WI38 (cell line): ENCODE results near the gene ROR2.
"Not testable (repeated sequence)": the region's sequence is repeated elsewhere in the genome, so short reads cannot be mapped to it uniquely, and the experiment has no call there.

Experiments
- H3K4me3 ChIP-seq: 2 replicates; pipeline ENCODE4 v1.5.1; 2011; ENCODE audit warnings: low read depth, mild to moderate bottlenecking, control low read depth, low read length
- TF ChIP-seq, protein P1 (sequence below): IDR thresholded peaks from 2 replicates; pipeline ENCODE4 v1.5.1; 2012; ENCODE audit warnings: low read depth, mild to moderate bottlenecking, control low read depth, low read length

ROR2 gene

GRCh38 chr9:91914404-91914803 lies 35.6 kb downstream of the ROR2 start:
- H3K4me3 ChIP-seq = no peak overlapping the region
- TF ChIP-seq, protein P1, sequence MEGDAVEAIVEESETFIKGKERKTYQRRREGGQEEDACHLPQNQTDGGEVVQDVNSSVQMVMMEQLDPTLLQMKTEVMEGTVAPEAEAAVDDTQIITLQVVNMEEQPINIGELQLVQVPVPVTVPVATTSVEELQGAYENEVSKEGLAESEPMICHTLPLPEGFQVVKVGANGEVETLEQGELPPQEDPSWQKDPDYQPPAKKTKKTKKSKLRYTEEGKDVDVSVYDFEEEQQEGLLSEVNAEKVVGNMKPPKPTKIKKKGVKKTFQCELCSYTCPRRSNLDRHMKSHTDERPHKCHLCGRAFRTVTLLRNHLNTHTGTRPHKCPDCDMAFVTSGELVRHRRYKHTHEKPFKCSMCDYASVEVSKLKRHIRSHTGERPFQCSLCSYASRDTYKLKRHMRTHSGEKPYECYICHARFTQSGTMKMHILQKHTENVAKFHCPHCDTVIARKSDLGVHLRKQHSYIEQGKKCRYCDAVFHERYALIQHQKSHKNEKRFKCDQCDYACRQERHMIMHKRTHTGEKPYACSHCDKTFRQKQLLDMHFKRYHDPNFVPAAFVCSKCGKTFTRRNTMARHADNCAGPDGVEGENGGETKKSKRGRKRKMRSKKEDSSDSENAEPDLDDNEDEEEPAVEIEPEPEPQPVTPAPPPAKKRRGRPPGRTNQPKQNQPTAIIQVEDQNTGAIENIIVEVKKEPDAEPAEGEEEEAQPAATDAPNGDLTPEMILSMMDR = no peak

DNA sequence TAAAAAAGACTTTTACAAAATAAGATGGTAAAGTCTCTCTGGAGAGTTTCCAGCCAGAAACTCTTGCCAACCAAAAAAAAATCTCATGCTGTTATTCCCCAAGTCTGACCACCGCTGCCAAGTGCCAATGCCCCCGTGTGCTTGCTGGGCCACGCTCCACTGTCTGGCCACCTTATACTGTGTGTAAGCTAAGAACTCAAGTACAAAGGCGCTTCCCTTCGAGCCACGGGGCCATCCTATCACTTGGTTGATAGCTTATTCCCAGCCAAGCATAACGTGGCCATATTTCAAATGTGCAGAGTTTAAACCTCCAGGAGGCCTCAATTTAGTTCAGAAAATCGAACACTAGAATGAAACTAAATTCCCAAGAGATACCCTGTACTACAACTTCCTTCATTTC lies 36.0 kb downstream of the ROR2 start:
- H3K4me3 ChIP-seq = no peak overlapping the region
- TF ChIP-seq, protein P1 = no peak

GRCh38 chr9:91913096-91913495 lies 36.9 kb downstream of the ROR2 start:
- TF ChIP-seq, protein P1 = no peak

DNA sequence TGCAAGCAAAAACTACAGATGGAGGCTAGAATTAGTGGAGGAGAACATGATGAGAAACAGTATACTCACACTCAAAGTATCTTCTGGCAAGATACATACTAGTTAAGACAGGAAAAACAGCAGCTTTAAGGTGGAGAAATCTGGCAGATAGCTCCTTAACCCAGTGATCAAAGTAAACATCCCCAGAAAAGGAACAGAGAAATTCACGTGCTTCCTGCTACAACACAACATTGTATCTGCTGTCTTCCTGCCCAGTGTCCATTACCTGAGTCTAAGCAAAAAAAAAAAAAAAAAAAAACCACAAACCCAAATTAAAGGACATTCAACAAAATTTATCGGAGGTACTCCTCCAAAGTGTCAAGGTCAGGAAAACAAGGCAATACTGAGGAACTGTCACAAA lies 38.4 kb downstream of the ROR2 start:
- no peak overlapping the region for H3K4me3 ChIP-seq
- TF ChIP-seq, protein P1 = no peak

More at GRCh38 chr9:91913096-91913495, 36.9 kb downstream of the ROR2 start:
- H3K4me3 ChIP-seq = no peak overlapping the region

DNA sequence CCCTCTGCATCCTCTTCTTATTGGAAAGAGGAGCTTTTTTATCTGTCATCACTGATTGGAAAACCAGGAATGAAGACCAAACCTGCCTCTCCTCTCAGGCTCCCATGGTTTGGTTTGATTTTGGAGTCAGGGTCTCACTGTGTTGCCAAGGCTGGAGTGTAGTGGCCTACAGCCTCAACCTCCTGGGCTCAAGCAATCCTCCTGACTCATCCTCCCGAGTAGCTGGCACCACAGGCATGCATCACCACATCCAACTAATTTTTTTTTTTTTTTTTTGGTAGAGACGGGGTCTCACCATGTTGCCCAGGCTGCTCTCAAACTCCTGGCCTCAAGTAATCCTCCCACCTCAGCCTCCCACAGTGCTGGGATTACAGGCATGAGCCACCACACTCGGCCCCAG lies 40.8 kb downstream of the ROR2 start:
- not testable (repeated sequence) for H3K4me3 ChIP-seq

DNA sequence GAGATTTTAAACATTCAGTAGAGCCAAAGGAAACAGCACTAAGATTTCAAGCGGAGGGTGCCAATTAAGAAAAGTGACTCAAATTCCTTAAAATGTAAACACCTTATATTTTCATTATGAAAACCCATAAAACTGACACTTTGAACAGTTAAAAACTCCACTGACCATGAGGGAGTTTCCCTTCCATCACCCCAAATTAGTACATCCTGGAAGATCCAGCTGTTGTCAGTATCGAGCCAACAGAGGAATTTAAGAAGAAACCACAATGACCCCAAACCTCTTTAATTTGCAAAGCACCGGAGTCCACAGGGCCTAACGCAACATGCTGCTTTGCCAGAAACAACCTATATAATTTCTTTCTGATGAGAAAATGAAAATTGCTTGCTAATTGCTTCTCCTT lies 41.3 kb downstream of the ROR2 start:
- no peak overlapping the region for H3K4me3 ChIP-seq
- TF ChIP-seq, protein P1 = no peak

- TF ChIP-seq, protein P1 = no peak
- no peak overlapping the region for H3K4me3 ChIP-seq
These were observed 41.8 kb downstream of the ROR2 start for GRCh38 chr9:91908293-91908623.

DNA sequence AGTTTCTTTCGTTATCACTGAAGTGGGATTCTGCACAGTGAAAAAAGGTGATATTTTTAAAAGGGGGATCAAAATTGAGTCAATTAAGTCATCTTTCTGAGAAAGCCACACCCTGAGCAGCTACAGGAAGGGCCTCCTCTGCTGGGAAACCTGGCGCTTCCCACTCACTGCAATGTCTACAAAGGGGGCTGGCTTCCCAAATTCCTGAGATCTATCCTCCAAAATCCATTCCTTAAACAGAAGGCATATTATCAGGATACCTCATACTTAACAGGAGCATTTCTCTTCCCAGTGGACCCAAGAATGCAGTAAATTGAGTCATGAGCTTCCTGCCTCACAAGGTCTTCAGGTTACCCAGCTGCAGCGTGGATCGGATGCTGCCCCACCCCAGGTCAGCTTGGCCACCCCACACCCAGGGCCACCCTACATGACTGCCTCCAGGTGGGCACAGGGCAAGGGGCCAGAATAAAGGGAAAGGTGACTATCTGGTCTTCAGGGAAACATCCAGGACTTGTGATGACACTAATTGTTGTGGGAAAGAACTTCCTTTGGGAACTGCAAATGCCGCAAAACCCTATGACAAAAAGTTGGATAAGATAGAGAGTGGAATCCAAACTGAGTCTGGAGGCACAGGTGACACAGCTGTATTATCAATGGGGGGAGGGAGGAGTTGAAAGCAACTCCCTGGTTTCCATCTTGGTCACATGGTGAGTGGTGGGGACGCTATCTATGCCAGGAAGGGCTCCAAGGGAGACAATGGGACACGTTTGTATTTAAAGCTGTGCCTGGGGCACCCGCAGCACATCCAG lies 42.3 kb downstream of the ROR2 start:
- TF ChIP-seq, protein P1 = no peak
- no peak overlapping the region for H3K4me3 ChIP-seq
